Measurements from ENCODE around the gene GPR155.
"Not testable (repeated sequence)": the region's sequence is repeated elsewhere in the genome, so short reads cannot be mapped to it uniquely, and the experiment has no call there.

Gene GPR155

GRCh38 chr2:174492963-174493431 is 6.2 kb upstream of the GPR155 start:
- no peak for DNase-seq

GRCh38 chr2:174491947-174492346 is 5.1 kb upstream of the GPR155 start:
- DNase-seq, result no peak

- no peak for DNase-seq
These were observed 3.2 kb upstream of the GPR155 start for GRCh38 chr2:174490051-174490450.

DNA sequence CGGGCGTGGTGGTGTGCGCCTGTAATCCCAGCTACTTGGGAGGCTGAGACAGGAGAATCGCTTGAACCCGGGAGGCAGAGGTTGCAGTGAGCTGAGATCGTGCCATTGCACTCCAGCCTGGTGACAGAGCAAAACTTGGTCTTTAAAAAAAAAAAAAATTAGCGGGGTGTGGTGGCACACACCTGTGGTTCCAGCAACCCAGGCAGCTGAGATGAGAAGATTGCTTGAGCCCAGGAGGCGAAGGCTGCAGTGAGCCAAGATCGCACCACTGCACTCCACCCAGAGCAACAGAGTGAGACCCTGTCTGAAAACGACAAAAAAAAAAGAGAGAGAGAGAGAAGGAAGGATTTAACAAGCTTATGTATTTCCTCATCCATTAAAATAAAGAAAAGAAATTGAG is 2.7 kb upstream of the GPR155 start:
- DNase-seq, result not testable (repeated sequence)

DNA sequence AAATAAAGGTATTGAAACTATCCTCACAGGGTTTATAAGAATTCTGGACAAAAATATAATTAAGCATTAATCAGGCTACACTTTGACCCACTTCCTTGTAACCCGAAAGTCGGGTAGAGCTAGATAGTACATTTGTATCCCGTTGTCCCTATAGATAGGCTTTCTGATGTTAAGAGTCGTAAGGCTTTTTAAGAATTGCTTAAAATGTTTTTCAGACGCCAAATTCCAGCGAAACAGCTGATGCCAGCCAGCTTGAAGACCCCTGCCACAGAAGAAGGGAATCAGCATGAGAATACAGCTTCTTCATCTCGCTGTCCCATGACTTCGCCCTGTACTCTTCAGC is 962 bp upstream of the GPR155 start:
- DNase-seq, result no peak

DNA sequence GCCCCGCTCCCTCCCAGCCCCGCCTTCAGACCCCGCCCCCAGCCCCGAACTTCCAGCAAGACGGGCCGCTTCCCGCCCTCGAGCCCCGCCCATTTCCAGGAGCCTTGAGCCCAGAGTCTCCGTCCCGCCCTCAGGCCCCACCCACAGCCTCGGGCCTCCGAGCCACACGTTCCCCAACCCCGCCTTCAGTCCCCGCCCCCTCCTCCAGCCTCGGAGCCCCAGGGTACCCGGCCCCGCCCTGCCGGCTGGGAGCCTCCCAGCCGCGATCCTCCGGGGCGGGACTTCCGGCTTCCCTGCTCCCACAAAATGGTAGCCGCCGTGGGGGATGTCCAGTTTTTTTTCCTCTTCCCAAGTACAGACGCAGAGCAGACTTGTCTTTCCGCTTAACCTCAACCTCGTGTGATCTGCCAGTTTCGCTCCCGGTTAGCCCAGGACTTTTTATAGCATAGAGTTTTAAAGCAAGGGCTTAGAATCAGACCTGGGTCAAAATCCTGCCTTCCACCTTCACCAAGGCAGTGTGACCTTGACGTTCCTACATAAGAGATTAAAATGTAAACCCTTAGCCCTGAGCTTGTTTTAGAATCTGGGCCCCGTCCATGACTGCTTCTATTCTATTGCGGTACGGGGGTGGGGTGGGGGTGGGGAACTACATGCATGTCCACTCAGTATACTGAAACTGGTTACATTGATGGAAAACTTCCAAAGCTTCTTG is 435 bp upstream of the GPR155 start:
- peak; percentile 43 to 99 (median 96) for DNase-seq

- peak in 24 of 51 donors; percentile 12 to 78 (median 36) for DNase-seq
These were observed 854 bp downstream of the GPR155 start for GRCh38 chr2:174485788-174486562.

GRCh38 chr2:174485045-174485444 is 1.8 kb downstream of the GPR155 start:
- not testable (repeated sequence) for DNase-seq

GRCh38 chr2:174484573-174484972 is 2.3 kb downstream of the GPR155 start:
- no peak for DNase-seq

- no peak for DNase-seq
These were observed 4.0 kb downstream of the GPR155 start for GRCh38 chr2:174482854-174483253.

DNA sequence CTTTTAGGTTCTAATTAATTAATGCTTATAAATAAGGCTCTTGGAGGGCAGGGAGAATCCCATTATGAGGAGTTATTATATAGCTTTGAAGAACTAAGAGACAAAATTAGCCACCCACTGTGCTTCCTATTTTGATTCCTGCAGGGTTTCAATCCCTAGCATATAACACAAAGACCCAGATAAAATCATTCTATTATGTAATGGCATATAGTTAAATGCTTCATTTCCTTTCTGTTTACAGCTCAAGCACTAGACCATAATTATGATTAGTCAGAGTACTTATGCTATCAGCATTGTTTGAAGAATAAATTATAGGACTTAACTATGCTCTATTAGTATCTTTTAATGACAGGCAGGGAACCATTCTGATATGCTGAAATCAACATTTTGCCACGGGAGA is 9.1 kb downstream of the GPR155 start:
- no peak for DNase-seq

- DNase-seq, result no peak
These were observed 13.0 kb downstream of the GPR155 start for GRCh38 chr2:174473796-174474195.

- peak in 1 of 51 donors; percentile 1 for DNase-seq
These were observed 21.5 kb downstream of the GPR155 start for GRCh38 chr2:174465327-174465726.

DNA sequence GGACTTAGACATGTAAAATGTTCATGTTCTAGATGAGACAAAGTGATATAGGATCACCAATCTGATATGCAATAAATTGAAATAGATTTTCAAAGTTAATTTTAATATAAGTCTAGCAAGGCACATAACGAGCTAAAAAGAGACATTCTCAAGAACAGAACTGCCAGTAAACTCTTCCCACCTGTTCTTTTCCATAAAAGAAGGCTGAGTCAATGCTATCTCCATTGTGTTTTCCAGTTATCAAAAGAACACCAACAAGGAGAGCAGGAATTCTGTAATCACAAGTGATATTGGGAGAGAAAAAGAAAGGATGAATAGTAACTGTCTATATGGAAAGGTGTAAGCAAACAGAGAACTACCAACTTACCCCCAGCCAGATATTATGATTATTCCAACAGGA is 25.6 kb downstream of the GPR155 start:
- no peak for DNase-seq

- no peak for DNase-seq
These were observed 32.3 kb downstream of the GPR155 start for GRCh38 chr2:174454566-174454965.

DNA sequence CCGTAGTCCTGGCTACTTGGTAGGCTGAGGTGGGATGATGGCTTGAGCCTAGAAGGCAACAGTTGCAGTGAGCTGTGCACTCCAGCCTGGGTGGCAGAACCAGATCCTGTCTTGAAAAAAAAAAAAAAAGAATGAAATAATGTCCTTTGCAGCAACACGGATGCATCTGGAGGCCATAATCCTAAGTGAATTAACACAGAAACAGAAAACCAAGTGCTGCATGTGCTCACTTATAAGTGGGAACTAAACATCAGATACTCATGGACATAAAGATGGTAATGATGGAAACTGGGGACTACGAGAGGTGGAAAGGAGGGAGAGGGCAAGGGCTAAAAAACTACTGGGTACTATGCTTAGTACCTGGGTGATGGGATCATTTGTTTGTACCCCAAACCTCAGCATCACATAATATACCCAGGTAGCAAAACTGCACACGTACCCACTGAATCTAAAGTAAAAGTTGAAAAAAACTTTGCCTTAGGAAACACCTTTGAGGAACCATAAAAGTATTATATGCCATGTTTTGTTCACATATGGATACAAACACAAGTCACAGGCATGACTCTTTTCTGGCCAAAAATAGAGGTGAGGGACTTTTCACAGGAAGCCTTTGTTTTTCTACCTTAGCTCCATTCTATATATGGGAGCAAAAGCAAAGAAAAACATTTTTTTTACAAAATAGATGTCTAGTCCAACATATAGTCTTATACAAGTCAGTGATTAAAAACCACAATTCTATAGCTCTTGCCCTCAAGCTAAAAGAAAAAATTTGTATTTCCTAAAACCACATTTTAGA is 36.6 kb downstream of the GPR155 start:
- no peak for DNase-seq

DNA sequence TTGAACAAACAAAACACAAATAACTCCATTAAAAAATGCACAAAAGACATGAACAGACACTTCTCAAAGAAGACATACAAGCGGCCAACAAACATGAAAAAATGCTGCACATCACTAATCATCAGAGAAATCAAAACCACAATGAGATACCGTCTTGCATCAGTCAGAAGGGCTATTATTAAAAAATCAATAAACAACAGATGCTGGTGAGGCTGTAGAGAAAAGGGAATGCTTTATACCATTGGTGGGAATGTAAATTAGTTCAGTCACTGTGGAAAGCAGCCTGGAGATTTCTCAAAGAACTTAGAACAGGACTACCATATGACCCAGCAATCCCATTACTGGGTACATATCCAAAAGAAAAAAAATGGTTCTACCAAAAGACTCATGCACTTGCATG is 37.8 kb downstream of the GPR155 start:
- DNase-seq, result no peak

- no peak for DNase-seq
These were observed 40.3 kb downstream of the GPR155 start for GRCh38 chr2:174446531-174446930.

DNA sequence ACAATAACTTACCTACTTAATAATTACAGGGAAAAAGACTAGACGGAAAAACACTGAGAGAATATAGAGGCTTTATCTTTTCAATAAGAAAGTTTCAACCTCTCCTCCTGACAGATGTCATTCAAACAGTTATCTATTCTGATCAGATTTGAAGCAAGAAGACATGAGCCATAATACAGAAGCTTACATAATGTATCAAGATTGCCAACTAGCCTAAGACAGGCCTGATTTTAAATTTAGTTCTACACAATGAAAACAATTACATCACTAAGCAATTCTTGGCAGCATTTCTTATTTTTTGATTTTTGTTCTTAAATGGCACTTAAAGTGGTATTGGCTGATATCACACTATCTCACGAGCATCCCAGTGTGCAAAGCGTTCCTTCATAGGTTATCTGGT is 41.6 kb downstream of the GPR155 start:
- DNase-seq, result no peak

DNA sequence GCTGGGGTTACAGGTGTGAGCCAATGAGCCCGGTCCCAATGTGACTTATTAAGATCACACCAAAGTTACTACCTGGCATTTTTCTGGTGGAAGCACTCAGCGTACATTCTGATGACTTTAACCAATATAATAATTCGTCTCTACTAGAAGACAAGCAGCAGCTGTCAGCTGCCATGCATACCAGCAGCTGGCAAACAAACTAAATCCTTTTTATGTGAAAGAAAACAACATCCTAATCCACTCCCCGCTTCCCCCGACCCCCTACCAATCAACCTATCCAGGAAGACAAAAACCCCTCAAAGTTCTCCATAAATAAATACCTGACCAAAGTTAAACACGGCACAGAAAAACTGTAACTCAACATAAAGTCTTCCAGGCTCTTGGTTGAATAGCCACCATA is 42.1 kb downstream of the GPR155 start:
- no peak for DNase-seq

DNA sequence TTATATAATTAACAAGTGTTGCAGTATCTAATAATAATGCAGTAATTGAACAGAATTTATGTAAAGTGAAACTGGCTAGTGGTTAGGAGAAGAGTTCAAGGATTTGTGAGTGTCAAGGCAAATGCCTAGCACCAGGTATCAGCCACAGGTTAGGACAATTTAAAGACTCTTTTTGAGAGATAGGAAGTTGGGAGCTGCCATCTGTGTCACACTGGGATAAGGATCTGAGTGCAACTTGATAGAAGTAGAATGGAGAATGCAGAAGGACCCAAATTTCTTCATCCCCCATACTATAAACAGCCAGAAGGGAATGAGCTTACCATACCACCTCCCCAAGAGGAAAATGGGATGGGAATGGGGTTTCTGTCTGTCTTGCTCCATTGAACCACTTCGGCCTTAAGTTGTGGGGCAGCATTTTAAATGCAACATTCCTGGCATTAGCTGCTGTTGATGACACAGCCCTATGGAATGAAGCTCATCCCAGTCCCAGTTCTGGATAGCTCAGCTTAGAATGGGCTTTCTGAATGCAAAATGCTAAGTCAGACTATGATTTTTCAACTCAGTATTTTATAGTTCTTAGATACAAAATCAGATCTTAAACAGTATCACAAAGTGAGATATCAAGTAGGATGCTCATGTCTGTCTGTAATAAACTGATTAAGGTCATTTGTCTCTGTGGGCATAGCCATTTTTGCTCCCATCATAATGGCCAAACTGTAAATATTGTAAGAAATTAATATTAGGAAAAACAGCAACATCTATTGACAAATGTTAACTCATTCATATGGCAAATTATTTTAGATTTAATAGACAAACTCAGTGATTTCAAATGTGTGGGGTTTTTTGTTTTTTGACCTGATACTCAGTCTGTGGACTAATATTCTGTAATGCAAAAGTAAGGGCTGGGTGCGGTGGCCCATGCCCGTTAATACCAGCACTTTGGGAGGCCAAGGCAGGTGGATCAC is 44.0 kb downstream of the GPR155 start:
- no peak for DNase-seq
